Measurements from ENCODE around the gene NELFB. TPM values are rescaled to one million over a fixed set of nuclear protein-coding genes. Genes with fewer than 3 reads are reported as not detected.

Gene NELFB
- total RNA-seq, 3 donors from 2014 or later (not counting 1 experiment from before 2014, with no cell fraction given) = 42.9 to 53.8 (median 52.6) TPM

DNA sequence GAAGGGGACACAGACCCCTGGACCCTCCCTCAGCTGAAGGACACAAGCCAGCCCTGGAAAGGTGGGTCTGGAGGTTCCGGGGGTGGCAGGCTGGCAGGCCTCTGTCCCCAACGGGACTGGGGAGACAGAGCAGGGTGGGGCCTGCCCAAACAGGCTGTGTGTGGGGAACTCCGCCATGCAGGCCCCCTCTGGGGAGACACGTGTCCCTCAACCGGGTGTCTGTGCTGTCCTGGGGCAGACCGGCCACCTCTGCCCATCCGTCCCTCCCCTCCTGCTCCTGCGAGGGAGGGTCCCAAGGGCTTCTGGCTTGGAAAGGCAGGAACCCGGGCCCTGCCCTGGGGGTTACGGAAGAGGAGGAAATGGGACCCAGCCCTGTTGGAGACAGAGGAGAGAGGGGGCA, 23.0 kb upstream of the NELFB start:
- Mint-ChIP-seq H3K36me3 (no peaks in the 10 kb centered on the region), H3K4me1 (peaks cover 5 to 13% of the 10 kb centered on the region in 2 donors), H3K9me3 (no peaks in the 10 kb centered on the region), H3K27ac (no peak overlapping the region), H3K4me3 (no peak overlapping the region), H3K27me3 (ENCODE audit: low read depth in 2 of 2) (peaks cover 0 to 9% of the 10 kb centered on the region in 2 donors)
- TF ChIP-seq, protein P1, sequence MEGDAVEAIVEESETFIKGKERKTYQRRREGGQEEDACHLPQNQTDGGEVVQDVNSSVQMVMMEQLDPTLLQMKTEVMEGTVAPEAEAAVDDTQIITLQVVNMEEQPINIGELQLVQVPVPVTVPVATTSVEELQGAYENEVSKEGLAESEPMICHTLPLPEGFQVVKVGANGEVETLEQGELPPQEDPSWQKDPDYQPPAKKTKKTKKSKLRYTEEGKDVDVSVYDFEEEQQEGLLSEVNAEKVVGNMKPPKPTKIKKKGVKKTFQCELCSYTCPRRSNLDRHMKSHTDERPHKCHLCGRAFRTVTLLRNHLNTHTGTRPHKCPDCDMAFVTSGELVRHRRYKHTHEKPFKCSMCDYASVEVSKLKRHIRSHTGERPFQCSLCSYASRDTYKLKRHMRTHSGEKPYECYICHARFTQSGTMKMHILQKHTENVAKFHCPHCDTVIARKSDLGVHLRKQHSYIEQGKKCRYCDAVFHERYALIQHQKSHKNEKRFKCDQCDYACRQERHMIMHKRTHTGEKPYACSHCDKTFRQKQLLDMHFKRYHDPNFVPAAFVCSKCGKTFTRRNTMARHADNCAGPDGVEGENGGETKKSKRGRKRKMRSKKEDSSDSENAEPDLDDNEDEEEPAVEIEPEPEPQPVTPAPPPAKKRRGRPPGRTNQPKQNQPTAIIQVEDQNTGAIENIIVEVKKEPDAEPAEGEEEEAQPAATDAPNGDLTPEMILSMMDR (IDR thresholded peaks at IDR 0.05) = no peak
- Histone ChIP-seq H3K9me3 (ENCODE audit: control insufficient read depth, insufficient read depth, low read length) (no peaks in the 10 kb centered on the region), H3K27me3 (ENCODE audit: control insufficient read depth, insufficient read depth, low read length) (peaks cover 7% of the 10 kb centered on the region), H3K4me1 (ENCODE audit: control insufficient read depth, insufficient read depth, low read length) (peaks cover 32% of the 10 kb centered on the region), H3K4me3 (ENCODE audit: low read length) (no peak overlapping the region), H3K36me3 (ENCODE audit: control insufficient read depth, insufficient read depth, low read length) (no peaks in the 10 kb centered on the region), H3K27ac (ENCODE audit: low read length) (no peak overlapping the region)
- intact Hi-C loops (cut with micrococcal nuclease) = no loop called here
- ATAC-seq (no peak), DNase-seq (no peak)
- WGBS (ENCODE audit: insufficient coverage) = 85% methylated on average over 9 of the region's 10 CpGs

DNA sequence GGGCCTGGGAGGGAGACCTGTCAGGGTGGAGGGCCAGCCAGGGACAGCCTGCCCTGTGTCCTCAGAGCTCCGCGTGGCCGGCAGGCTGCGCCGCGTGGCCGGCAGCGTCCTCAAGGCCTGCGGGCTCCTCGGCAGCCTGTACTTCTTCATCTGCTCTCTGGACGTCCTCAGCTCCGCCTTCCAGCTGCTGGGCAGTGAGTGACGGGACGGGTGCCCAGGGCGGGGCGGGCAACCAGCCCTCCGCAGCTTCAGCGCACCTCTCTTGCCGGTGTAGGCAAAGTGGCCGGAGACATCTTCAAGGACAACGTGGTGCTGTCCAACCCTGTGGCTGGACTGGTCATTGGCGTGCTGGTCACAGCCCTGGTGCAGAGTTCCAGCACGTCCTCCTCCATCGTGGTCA, 22.6 kb upstream of the NELFB start:
- Mint-ChIP-seq H3K27me3 (ENCODE audit: low read depth in 2 of 2) (peaks cover 0 to 8% of the 10 kb centered on the region in 2 donors), H3K4me1 (peaks cover 3 to 13% of the 10 kb centered on the region in 2 donors), H3K4me3 (no peak overlapping the region), H3K36me3 (no peaks in the 10 kb centered on the region), H3K9me3 (no peaks in the 10 kb centered on the region), H3K27ac (no peak overlapping the region)
- DNase-seq (no peak), ATAC-seq (no peak)
- Histone ChIP-seq H3K4me1 (ENCODE audit: control insufficient read depth, insufficient read depth, low read length) (peaks cover 32% of the 10 kb centered on the region), H3K27ac (ENCODE audit: low read length) (no peak overlapping the region), H3K9me3 (ENCODE audit: control insufficient read depth, insufficient read depth, low read length) (no peaks in the 10 kb centered on the region), H3K27me3 (ENCODE audit: control insufficient read depth, insufficient read depth, low read length) (peaks cover 4% of the 10 kb centered on the region), H3K36me3 (ENCODE audit: control insufficient read depth, insufficient read depth, low read length) (no peaks in the 10 kb centered on the region), H3K4me3 (ENCODE audit: low read length) (no peak overlapping the region)
- WGBS (ENCODE audit: insufficient coverage) = 94% methylated on average over 24 of the region's 24 CpGs
- intact Hi-C loops (cut with micrococcal nuclease) = no loop called here
- TF ChIP-seq, protein P1 (IDR thresholded peaks at IDR 0.05) = no peak

DNA sequence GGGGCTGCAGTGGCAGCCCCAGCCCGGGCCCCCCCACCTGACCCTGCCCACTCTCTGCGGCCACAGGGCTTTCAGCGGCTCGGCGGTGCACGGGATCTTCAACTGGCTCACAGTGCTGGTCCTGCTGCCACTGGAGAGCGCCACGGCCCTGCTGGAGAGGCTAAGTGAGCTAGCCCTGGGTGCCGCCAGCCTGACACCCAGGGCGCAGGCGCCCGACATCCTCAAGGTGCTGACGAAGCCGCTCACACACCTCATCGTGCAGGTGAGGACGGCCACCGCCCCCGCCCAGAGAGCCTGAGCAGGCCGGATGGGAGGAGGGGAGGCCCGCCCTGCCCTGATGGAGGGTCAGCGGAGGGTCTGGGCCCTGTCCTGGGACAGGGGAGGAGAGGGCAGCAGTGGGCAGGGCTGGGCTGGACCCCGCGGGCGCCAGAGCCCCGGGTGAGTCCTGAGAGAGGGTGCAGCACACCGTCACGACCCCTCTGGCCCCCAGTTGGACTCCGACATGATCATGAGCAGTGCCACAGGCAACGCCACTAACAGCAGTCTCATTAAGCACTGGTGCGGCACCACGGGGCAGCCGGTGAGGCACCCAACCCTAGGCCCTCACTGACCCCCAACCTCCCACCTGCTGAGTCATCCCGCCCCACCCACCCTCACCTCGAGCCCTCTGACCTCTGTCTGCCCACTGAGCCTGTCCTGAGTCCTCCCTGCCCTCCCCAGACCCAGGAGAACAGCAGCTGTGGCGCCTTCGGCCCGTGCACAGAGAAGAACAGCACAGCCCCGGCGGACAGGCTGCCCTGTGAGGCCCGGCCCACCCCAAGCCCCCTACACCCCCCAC, 21.8 kb upstream of the NELFB start:
- intact Hi-C loops (cut with micrococcal nuclease) = no loop called here
- WGBS (ENCODE audit: insufficient coverage) = 86% methylated on average over 40 of the region's 40 CpGs
- ATAC-seq (no peak), DNase-seq (no peak)
- peaks cover 0 to 12% of the 10 kb centered on the region in 2 donors for H3K4me1 Mint-ChIP-seq
- TF ChIP-seq, protein P1 (IDR thresholded peaks at IDR 0.05) = no peak
- Histone ChIP-seq H3K27ac (ENCODE audit: low read length) (no peak overlapping the region), H3K4me1 (ENCODE audit: control insufficient read depth, insufficient read depth, low read length) (peaks cover 36% of the 10 kb centered on the region), H3K36me3 (ENCODE audit: control insufficient read depth, insufficient read depth, low read length) (no peaks in the 10 kb centered on the region), H3K9me3 (ENCODE audit: control insufficient read depth, insufficient read depth, low read length) (no peaks in the 10 kb centered on the region), H3K27me3 (ENCODE audit: control insufficient read depth, insufficient read depth, low read length) (peaks cover 1% of the 10 kb centered on the region), H3K4me3 (ENCODE audit: low read length) (no peak overlapping the region)
- H3K4me3 Mint-ChIP-seq = no peak overlapping the region
- H3K9me3 Mint-ChIP-seq = no peaks in the 10 kb centered on the region
- H3K27me3 Mint-ChIP-seq (ENCODE audit: low read depth in 2 of 2) = peaks cover 0 to 6% of the 10 kb centered on the region in 2 donors
- no peak overlapping the region for H3K27ac Mint-ChIP-seq
- no peaks in the 10 kb centered on the region for H3K36me3 Mint-ChIP-seq

Data from natural killer cell (primary cell).